Dedifferentiated amniotic fluid mesenchymal stem cell (primary cell): ENCODE results near the gene BCAS1.
A peak's percentile ranks its signal among the peaks of the same experiment; 100 is the strongest.

Source experiments
- DNase-seq: peaks from one replicate; pipeline ENCODE4 v3.0.0-alpha.2; 2016; ENCODE audit errors: extremely low spot score

The BCAS1 gene

GRCh38 chr20:54048481-54048880, 21.9 kb downstream of the BCAS1 start:
- no peak for DNase-seq

- no peak for DNase-seq
Measured at GRCh38 chr20:54047720-54048119, 22.7 kb downstream of the BCAS1 start.

DNA sequence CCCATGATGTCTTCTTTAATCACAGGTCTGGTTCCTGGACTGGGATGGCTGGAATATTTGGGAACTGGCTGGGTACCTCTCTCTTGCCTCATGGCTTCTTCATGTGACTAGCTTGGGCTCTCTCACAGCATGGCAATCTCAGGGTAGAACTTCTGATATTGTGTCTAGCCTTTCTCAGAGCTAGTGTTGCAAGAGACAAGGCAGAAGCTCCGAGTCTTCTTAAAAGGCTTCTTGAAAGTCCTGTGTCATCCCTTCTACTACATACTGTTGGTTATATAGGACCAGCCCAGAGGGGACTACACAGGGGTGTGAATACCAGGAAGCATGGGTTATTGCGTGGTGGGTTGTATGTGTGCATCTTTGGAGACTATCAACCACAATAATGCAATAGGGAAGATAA, 23.3 kb downstream of the BCAS1 start:
- DNase-seq = no peak

DNA sequence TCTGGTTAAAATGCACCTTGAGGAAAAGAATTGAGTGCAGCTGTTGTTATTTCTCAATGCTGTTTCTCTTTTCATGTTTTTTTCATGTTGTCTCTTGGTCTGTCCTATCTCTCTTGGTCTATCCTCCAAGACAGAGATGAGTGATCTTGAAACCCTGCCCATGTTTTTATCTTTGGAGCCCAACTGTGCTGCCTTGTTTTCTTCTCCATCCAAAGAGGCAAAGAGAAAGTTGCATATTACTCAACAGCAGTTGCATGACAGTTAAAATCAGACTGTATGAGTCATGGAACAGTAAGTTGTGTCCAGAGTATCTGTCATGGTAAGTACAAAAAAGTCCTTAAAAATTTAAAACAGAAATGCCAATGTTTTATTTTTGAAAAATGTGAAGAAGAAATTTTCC, 26.2 kb downstream of the BCAS1 start:
- peak; percentile 72 for DNase-seq

DNA sequence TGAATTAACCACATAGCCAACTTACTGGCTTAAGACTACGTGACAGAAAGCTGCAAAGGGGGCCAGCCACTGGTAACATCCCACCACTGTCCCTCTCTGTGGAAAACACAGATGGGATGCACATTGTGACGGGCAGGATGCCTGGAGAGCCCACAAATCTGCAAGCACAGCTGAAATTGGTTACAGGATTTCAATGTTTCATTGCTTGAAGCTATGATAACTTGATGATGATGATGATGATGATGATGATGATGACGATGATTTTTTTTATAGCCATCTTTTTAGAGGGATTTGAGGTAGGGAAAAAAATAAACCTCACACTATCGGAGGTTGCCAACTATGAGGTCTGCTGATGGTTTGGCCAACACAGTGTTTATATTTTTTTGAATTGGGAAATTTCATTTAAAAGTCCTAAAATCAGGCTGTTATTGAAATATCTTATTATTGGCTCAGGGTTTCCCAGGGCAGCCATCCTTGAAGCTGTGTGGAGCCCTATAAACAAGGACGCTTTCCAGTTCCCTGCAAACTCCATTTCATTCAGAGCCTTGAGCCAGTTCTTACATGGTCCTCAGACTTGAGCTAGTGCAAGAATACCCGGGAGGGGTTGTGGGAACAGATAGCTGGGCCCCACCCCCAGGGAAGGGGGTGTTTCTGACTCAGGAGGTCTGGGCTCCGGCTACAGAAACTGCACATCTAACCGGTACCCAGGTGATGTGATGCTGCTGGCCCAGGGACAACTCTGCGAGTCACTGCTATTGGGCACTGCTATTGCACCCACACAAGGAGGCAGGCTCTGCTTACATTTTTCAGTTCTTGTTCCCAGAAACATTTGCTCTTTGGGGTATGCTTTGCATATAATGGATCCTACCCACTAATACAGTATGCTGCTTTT, 27.1 kb downstream of the BCAS1 start:
- DNase-seq = no peak

GRCh38 chr20:54042021-54042420, 28.4 kb downstream of the BCAS1 start:
- no peak for DNase-seq

- DNase-seq = no peak
Measured at GRCh38 chr20:54041336-54041735, 29.1 kb downstream of the BCAS1 start.

DNA sequence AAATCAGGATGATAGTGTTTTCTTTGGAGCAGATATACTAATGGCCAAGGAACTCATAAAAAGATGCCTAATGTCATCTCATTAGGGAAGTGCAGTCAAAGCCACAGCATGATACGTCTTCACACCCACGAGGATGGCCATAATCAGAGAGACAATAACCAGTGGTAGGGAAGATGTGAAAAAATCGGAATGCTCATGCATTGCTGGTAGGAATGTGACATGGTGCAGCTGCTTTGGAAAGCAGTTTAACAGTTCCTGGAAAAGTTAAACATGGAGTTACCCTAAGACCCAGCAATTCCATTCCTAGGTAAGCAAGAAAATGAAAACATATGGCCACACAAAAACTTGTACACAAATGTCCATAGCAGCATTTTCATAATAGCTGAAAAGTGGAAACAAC, 29.9 kb downstream of the BCAS1 start:
- no peak for DNase-seq

DNA sequence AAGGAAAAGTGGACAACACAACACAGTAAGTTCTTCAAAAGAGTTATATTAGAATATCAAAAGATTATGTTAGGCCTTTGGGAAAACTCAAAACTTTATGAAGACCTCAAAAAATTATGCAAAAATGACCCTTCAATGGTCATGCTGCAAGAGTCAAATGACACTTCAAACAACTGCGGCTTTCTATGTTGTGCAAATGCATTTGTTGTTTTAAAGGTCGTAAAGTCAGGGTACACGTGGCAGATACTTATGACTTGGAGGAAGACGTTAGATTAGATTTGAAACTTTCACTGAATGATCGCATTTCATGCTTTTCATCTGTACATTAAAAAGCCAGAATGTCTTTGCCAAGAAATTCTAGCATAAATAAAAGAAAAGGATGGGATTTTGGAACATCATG, 31.4 kb downstream of the BCAS1 start:
- no peak for DNase-seq

- DNase-seq = no peak
Measured at GRCh38 chr20:54037525-54037924, 32.9 kb downstream of the BCAS1 start.

DNA sequence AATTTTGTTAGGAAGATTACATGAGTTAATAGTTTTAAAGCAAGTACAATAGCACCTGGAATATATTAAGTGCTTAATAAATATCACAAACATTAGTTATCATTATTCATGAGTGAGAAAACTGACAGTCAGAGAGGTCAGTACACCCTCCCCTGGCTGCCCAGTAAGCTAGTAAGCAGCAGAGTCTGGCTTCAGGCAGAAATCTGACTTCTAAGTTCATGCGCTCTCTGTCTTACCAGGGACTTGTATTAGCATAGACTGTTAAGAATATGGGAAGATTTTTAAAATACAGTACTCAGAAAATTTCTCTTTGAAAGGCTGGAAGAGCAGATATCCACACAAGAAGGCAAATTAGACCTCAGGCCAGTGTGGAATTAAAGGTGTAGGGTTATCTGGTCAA, 40.8 kb downstream of the BCAS1 start:
- no peak for DNase-seq

- no peak for DNase-seq
Measured at GRCh38 chr20:54029176-54029575, 41.2 kb downstream of the BCAS1 start.

DNA sequence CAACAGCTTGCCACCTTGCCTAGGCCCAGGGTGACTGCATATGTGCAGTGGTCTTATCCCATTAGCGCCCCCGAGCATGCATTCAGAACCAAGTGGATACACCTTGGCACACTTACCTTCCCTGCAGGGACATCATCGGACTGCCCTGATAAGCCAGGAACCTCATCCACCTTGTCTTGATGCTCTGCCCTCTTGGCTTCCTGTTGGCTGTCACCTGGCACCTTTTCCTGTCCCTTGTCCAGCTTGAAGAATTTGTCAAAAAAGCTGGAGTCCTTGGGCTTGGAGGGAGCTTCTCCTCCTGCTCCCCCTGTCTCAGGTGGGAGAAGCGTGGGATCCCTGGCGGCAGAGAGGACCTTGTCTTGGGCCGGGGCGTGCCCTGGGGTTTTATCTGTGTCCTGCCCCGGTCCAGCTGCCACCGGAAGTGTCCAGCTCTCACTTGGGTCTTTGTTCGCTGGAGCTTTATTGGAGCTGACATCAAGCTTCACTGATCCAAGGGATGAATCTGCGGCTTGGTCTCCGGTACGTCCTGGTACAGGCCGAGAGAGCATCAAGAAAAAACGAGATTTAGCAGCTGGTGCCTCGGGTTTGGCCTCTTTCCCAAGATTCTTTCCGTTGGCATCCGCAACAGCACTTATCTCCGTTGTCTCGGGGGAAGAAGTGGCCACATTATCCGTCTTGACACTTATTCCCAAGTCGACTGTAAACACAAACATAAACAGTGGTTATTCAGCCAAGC, 42.0 kb downstream of the BCAS1 start:
- DNase-seq = no peak

GRCh38 chr20:54027704-54028103, 42.7 kb downstream of the BCAS1 start:
- DNase-seq = no peak

GRCh38 chr20:54026295-54027064, 43.9 kb downstream of the BCAS1 start:
- DNase-seq = no peak

GRCh38 chr20:54025251-54025771, 45.1 kb downstream of the BCAS1 start:
- DNase-seq = no peak

- no peak for DNase-seq
Measured at GRCh38 chr20:54023406-54023805, 47.0 kb downstream of the BCAS1 start.

GRCh38 chr20:54021446-54022235, 48.8 kb downstream of the BCAS1 start:
- DNase-seq = no peak

DNA sequence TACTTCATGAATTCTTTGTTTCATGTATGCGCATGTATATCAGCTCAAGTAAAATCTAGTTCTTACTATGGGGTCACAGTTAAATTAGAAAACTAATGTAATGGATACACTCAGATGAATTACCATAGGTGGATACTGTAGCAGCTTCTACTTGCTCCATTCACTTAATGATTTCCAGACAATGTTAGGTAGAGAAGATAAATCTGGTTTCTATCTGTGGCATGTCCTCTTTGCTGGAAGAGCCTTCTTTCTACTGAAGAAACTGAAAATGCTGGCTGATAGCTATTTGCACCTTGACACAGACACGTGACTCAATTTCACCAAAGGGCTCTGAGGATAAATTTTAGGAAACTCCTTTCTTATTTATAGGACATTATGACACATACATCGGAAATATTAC, 49.5 kb downstream of the BCAS1 start:
- DNase-seq = no peak

- DNase-seq = no peak
Measured at GRCh38 chr20:54020348-54020747, 50.0 kb downstream of the BCAS1 start.

GRCh38 chr20:54019585-54019984, 50.8 kb downstream of the BCAS1 start:
- no peak for DNase-seq
